Measurements from ENCODE around the gene SEMG1. TPM values are rescaled to one million over a fixed set of nuclear protein-coding genes. Genes with fewer than 3 reads are reported as not detected.

The SEMG1 gene
- total and polyA plus RNA-seq, 2 of the 8 experiments (the other 6 are each of a cell fraction or from before 2014, with no cell fraction given), result 3.0 to 5.8 TPM

GRCh38 chr20:45238139-45238538 lies 31.3 kb downstream of the SEMG1 start (continued):
- TF ChIP-seq RAD21 (IDR thresholded peaks at IDR 0.05 in 1 of 2, conservative IDR thresholded peaks at IDR 0.05 in 1 of 2; ENCODE audit: low read depth in 2 of 2, low read length in 2 of 2), result no peak
- TF ChIP-seq SAP30 (IDR thresholded peaks at IDR 0.05; ENCODE audit: insufficient read depth, insufficient replicate concordance, low read length), result no peak
- TF ChIP-seq RBBP5 (IDR thresholded peaks at IDR 0.05; ENCODE audit: borderline replicate concordance, low read depth, low read length), result no peak

Measured in H1 (cell line).